ENCODE measurements around the gene HNRNPA1L2. TPM values are rescaled to one million over a fixed set of nuclear protein-coding genes. Genes with fewer than 3 reads are reported as not detected.
"Not testable (repeated sequence)": the region's sequence is repeated elsewhere in the genome, so short reads cannot be mapped to it uniquely, and the experiment has no call there.

The HNRNPA1L2 gene
- polyA plus RNA-seq, 1 donor, result 34.7 TPM

DNA sequence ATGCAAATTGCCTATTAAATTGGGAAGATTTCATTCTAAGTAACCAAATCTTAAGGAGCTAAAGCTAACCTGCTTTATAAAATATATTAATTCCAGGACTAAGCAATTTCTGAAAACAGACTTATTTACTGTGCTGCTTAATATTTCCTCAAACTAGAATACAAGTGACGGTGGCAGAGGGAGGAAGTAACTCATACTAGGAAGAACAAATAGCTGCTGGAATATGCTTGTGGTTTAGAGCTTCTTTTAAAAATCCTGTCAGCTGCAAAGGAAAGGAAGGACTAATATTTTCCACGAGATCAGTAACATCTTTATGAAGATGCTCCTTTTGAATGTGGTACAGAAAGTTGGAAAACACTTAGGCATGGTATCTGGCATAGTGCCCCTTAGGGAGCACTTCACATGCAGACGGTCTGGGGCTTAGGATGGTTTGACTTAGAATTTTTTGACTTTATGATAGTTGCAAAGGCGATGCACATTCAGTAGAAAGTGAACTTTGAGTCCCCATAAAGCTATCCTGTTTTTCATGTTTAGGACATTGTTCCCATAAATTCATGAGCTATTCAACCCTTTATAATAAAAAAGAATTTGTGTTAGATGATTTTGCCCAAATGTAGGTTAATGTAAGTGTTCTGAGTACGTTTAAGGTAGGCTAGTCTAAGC is 3.4 kb upstream of the HNRNPA1L2 start:
- no peak for DNase-seq

- DNase-seq, result no peak
Observed at GRCh38 chr13:52644108-52644507, 1.9 kb downstream of the HNRNPA1L2 start.

DNA sequence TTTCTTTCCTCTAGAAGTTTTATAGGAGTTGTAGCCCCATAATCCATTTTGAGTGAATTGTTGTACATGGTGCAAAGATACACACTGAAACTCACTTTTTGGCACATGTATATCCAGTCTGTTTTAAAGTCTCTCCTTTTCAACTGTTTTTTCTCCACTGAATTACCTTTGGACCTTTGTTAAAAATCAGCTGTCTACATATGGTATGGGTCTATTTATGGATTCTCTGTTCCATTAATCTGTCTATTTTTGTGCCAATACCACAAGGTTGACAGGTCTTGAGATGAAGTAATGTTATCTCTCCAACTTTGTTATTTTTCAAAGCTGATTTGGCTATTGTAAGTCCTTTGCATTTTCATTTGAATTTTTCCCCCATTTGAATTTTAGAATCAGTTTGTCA is 4.7 kb downstream of the HNRNPA1L2 start:
- DNase-seq, result no peak

DNA sequence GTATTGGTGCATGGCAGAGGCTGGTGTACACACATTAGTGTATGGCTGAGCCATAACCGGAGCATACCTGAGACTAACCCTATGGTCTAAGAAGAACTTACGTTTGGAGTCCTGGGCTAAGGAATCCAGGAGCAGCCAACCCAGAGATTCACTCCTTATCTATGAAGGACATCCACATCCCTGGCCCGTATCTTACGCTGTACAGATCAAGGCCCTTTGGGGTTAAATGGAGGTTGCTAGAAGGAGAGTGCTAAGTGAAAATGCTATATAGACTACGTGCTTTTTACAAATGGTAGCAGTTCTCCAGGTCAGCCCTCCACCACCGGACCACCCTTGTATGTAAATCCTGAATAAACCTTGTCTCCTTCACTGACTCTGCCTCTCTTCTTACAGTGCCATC is 8.5 kb downstream of the HNRNPA1L2 start:
- DNase-seq, result no peak

DNA sequence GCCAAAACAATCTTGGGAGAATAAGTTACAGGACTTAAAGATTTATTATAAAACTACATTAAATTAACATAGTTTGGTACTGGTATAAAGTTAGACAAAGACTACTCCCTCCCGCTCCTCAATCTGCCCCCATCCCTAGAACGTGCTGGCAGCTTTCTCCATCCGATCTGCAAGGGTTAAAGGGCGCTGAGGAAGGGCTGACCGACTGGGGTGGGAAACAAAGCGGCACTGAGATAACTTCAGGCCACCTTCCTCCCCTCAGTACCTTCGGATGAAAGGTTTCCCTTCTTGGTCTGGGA is 9.6 kb downstream of the HNRNPA1L2 start:
- no peak for DNase-seq

DNA sequence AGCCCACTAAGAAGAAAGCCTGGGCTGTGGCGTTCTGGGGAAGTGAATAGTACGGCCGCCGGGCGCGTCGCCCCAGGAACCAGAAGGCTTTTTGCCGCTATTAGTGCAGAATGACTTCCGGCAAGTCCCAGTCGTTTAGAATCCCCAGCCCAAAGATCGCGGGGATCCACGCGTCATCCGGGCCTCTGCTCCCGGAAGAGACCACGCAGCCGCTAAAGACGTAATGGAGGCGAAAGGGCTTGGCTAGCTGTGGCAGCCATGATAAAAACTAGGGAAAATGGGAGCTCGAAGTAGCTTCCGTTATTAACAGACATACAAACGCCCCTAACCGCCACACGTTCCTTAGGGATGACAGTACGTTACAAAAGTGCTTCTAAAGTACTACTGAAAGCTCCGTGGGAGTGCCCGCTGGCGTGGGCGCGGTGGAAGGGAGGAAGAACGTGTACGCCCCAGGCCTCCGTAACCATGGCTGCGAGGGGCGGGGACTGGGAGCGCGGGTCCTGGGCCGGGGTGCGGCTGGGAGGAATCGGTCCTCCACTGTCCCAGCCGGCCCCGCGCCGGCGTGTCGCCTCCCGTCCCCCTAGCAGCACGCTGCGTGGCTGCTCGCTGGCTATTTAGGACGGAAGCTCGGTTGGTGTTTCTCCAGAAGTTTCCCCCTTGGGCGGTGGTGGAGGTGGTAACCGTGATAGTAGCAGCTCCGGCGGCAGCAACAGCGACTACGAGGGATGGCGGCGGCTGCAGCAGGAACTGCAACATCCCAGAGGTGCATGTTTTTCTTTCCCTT is 10.2 kb downstream of the HNRNPA1L2 start, which contains the start of gene SUGT1:
Gene SUGT1, plus strand, starts transcription at position 641 of the 784 bp plus-strand sequence. Its CDS starts 85 bp downstream, at position 726.
- DNase-seq, result peak; percentile 97

GRCh38 chr13:52652980-52653303 is 10.7 kb downstream of the HNRNPA1L2 start:
- DNase-seq, result no peak

- no peak for DNase-seq
Observed at GRCh38 chr13:52659340-52659739, 17.1 kb downstream of the HNRNPA1L2 start.

- no peak for DNase-seq
Observed at GRCh38 chr13:52664272-52664671, 22.0 kb downstream of the HNRNPA1L2 start.

DNA sequence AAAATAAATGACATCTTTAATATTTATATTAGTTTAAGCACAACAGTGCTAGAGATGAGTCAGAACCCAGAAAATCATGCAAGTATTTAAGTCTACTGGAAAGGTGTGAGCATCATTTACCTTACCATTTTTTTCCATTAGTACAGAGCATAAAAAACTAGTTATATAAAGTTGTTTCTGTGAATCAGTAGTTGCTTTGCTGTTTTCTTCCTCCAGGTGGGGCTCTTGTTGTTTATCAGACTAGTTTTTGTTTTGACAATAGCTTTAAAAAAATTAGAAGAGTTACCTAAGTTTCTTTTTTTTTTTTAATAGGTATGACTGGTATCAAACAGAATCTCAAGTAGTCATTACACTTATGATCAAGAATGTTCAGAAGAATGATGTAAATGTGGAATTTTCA is 23.1 kb downstream of the HNRNPA1L2 start:
- DNase-seq, result no peak

DNA sequence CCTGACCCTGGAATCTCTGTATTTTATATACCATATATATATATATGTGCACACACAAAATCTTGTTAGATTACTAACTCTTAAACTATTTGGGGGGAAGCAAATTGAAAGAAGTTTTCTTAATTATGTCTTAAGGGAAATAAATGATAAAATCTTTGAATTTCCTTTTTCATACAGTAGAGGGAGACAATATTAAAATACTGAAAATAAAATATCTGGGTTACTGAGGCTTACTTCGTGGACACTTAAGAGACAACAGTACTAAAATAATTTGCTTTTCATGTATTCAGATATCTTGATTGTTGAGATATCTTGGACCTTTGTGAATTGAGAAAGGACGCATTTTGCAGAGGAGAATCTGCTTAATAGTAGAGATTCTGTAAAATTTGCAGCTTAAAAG is 27.4 kb downstream of the HNRNPA1L2 start:
- DNase-seq, result no peak

GRCh38 chr13:52670726-52671125 is 28.5 kb downstream of the HNRNPA1L2 start:
- DNase-seq, result no peak

DNA sequence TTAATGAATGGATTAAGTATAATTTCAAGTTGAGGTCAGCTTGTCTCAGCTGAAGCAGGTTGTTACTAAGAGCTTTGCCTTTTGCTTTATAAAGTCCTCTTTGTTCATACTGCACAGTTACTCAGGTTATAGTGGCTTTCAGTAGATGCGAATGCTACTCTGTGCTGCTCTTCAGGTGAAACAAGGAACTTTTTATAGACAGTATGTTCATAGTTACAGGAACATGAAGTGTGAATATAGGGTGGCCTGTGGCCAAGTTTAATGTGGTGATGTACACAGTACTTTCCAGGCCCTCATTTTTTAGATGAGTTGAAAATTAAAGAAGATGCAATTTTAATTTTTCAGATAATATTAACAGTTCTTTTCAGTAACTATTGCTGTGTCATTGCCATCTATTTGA is 31.2 kb downstream of the HNRNPA1L2 start:
- DNase-seq, result no peak

- no peak for DNase-seq
Observed at GRCh38 chr13:52677823-52678222, 35.6 kb downstream of the HNRNPA1L2 start.

DNA sequence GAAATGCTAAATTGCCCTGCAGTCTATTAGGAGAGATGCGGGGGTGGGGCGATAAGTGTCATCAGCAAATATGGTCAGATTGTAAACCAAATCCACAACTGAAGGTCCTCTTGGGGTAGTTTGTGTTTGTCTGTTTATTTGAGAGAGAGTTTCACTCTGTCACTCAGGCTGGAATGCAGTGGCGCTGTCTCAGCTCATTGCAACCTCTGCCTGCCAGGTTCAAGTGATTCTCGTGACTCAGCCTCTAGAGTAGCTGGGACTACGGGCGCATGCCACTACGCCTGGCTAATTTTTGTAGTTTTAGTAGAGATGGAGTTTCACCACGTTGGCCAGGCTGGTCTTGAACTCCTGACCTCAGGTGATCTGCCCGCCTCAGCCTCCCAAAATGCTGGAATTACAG is 43.6 kb downstream of the HNRNPA1L2 start:
- DNase-seq, result not testable (repeated sequence)

- DNase-seq, result no peak
Observed at GRCh38 chr13:52686376-52686775, 44.1 kb downstream of the HNRNPA1L2 start.

Other genes with a start within 250 kb of the HNRNPA1L2 start
- gene THSD1, start 236.3 kb upstream of the HNRNPA1L2 start, polyA plus RNA-seq (ENCODE audit: insufficient read length), result 6.0 TPM
- gene VPS36, start 191.8 kb upstream of the HNRNPA1L2 start, polyA plus RNA-seq (ENCODE audit: insufficient read length), result 70.7 TPM
- gene CKAP2, start 187.0 kb upstream of the HNRNPA1L2 start, polyA plus RNA-seq (ENCODE audit: insufficient read length), result 98.3 TPM
- 58.7 TPM for gene SUGT1, start 10.4 kb downstream of the HNRNPA1L2 start, polyA plus RNA-seq (ENCODE audit: insufficient read length)
- 1.4 TPM for gene CNMD, start 97.4 kb downstream of the HNRNPA1L2 start, polyA plus RNA-seq (ENCODE audit: insufficient read length)
- gene PCDH8, start 206.2 kb downstream of the HNRNPA1L2 start, polyA plus RNA-seq (ENCODE audit: insufficient read length), result not detected

All from left kidney (tissue), 2 donors.